Activated CD8-positive, alpha-beta T cell treated with anti-CD3 and anti-CD28 coated beads, Interleukin-2, amount 10 ng/mL, durations not matched to agents 7 days and 5 days (primary cell): ENCODE measurements around the gene TMEM132C. TPM values are rescaled to one million over a fixed set of nuclear protein-coding genes. Genes with fewer than 3 reads are reported as not detected.

Experiments used
- ATAC-seq: fragments of 150-1000 bp; cut with Tn5 transposase; one replicate; pipeline ENCODE4 v1.10.0; 2021; ENCODE audit warnings: moderate library complexity
- CTCF ChIA-PET: fragments of 350-600 bp; sonication (Branson Sonifier 250); formaldehyde crosslinking; loops from one replicate; lab custom pipeline; 2021; ENCODE audit warnings: antibody characterized with exemption; lab: Charles Lee
- POLR2A ChIA-PET: fragments of 350-600 bp; sonication (Branson Sonifier 250); formaldehyde crosslinking; loops from one replicate; lab custom pipeline; 2021; ENCODE audit warnings: antibody characterized with exemption; lab: Charles Lee
- DNase-seq: peaks from one replicate; pipeline ENCODE4 v3.0.0-alpha.2; 2020
- H3K27ac Mint-ChIP-seq: one replicate; pipeline ENCODE4 v1.8.0; 2021; ENCODE audit warnings: mild to moderate bottlenecking, mixed read lengths
- H3K27me3 Mint-ChIP-seq: one replicate; pipeline ENCODE4 v1.8.0; 2021; ENCODE audit warnings: low read depth, mixed read lengths
- H3K36me3 Mint-ChIP-seq: one replicate; pipeline ENCODE4 v1.8.0; 2021; ENCODE audit warnings: low read depth, mixed read lengths
- H3K4me1 Mint-ChIP-seq: one replicate; pipeline ENCODE4 v1.8.0; 2021; ENCODE audit warnings: low read depth, mixed read lengths
- H3K4me3 Mint-ChIP-seq: one replicate; pipeline ENCODE4 v1.8.0; 2021; ENCODE audit warnings: mild to moderate bottlenecking, mixed read lengths
- H3K9me3 Mint-ChIP-seq: one replicate; pipeline ENCODE4 v1.8.0; 2022; ENCODE audit warnings: mixed read lengths; ENCODE audit not compliant: insufficient read depth
- total RNA-seq, 2 experiments: library from RNA; stranded (reverse); gene quantifications; one replicate each; pipeline ENCODE4 v1.2.3, GENCODE V29; 2021

TMEM132C gene
- total RNA-seq, 2 experiments from 2014 or later = not detected

DNA sequence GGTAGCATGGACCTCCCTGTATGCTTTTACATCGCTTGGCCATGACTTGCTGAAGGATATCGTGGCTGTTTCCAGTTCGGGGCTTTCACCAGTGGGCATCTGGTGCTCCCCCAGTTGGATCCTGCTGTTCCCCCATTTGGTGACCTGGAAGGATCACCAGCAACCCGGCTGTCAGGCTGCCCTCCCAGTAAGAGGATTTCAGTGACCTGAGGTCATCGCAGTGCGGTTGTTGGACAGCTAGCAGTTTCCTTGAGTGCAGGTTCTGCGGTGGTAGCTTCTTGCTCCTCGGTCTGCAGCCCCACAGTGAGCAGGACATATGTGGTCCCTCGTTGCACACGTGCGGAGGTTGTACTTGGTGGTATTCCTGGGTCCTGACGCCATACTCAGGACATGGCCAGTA lies 58.7 kb downstream of the TMEM132C start:
- H3K4me3 Mint-ChIP-seq = no peak overlapping the region

DNA sequence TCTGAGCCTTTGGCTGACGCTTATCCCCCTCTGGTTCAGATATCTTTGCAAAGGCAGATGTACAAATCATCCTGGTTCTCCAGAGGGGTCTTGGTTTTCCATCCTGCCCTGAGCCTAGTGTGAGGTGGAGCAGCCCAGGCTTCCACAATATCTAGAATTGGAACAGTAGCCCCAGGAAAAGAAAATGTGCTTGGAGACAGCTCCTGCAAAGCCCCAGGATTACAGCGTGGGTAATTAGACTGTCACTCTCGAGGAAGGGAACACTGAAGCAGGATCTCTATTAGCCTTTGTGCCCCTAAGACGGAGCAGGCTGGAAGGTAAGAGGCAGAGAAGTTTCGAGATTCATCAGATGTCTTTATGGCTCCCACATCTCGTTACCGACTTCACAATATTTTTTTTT lies 59.4 kb downstream of the TMEM132C start:
- no peaks in the 10 kb centered on the region for H3K27me3 Mint-ChIP-seq
- H3K4me1 Mint-ChIP-seq = no peaks in the 10 kb centered on the region
- ChIA-PET CTCF (no interaction called here), POLR2A (no interaction called here)
- H3K9me3 Mint-ChIP-seq = peaks cover 9% of the 10 kb centered on the region
- no peak for DNase-seq
- H3K4me3 Mint-ChIP-seq = no peak overlapping the region
- ATAC-seq = no peak
- H3K27ac Mint-ChIP-seq = no peak overlapping the region
- no peaks in the 10 kb centered on the region for H3K36me3 Mint-ChIP-seq

More for the DNA sequence above, 58.7 kb downstream of the TMEM132C start:
- CTCF ChIA-PET = no interaction called here
- H3K27me3 Mint-ChIP-seq = no peaks in the 10 kb centered on the region
- no peak for ATAC-seq
- no peak overlapping the region for H3K27ac Mint-ChIP-seq
- H3K9me3 Mint-ChIP-seq = peaks cover 10% of the 10 kb centered on the region
- POLR2A ChIA-PET = no interaction called here
- H3K36me3 Mint-ChIP-seq = no peaks in the 10 kb centered on the region
- no peaks in the 10 kb centered on the region for H3K4me1 Mint-ChIP-seq
- no peak for DNase-seq

DNA sequence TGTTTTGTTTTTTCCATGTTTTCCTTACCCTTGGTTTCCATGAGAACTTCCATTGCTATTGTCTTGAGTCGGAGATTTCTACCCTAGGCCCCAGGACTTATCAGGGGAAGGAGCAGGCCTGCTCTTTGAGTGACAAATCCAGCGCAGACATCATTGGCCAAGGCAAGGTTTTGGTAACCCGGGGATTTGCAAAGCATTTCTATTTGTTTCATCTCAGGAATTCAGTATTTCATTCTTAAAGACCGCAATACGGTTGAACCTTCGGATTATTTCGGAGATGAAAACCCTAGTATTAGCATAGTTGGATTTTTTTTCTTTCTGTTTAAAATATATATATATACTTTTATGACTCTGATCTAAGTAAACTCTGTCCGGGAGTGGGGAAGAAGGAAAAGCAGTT lies 62.0 kb downstream of the TMEM132C start:
- no peak overlapping the region for H3K4me3 Mint-ChIP-seq
- H3K9me3 Mint-ChIP-seq = no peaks in the 10 kb centered on the region
- H3K27ac Mint-ChIP-seq = no peak overlapping the region
- H3K4me1 Mint-ChIP-seq = no peaks in the 10 kb centered on the region
- DNase-seq = no peak
- H3K36me3 Mint-ChIP-seq = no peaks in the 10 kb centered on the region
- ChIA-PET CTCF (no interaction called here), POLR2A (no interaction called here)
- ATAC-seq = no peak
- H3K27me3 Mint-ChIP-seq = no peaks in the 10 kb centered on the region

DNA sequence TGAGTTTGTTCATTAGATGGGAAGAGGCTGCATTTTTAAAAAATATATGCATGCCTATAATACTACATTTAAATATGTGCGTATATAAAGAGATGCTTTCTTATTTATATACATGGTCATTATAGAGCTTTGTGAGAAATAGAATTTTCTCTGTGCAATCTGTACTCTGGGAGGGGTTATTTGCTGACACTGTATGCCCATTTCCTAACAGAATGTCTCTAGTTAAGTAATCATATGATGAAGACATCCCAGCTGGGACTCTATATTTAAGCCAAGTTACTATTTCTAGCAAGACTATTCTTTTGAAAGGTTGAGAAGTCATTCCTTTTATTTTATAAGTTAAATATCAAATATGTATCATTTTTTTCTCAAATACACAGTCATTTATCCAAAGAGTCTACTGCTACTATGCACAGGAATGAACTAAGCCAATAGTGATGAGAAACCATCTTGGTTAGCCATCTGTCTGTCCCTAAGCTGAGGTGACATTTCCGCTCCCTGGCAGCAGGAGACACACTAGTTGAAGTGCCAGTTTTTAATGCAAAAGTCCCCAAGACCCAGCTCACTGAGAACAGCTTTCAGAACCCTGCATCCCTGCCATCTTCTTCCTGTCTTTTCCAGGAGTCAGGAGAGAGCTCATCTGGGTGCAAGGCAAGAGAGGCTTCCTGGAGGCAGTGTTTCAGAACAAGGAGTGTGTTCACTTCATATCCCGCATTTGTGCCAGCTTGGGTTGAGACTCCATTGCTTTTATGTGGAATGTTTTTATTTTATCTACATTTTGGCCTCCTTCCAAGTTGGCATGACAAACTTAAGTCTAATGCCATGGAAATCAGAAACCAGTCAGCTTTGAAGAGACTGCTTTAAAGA lies 69.5 kb downstream of the TMEM132C start:
- Mint-ChIP-seq H3K4me3 (no peak overlapping the region), H3K27me3 (no peaks in the 10 kb centered on the region), H3K36me3 (no peaks in the 10 kb centered on the region), H3K27ac (no peak overlapping the region), H3K4me1 (no peaks in the 10 kb centered on the region), H3K9me3 (no peaks in the 10 kb centered on the region)
- ATAC-seq (no peak), DNase-seq (no peak)
- ChIA-PET POLR2A (no interaction called here), CTCF (no interaction called here)

DNA sequence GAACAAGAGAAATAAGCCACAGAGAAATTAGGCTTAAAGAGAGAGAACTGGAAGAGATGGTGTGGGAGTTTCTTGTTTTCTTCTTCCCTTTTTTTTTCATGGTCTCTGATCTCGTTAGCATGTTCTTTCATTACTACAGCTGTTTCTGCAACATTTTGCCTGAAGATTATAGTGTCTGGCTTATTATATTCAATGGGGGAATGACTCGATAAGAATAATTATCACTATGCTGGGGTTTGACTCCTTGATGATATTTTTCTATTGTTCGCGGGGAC lies 70.0 kb downstream of the TMEM132C start:
- CTCF ChIA-PET = no interaction called here
- H3K4me1 Mint-ChIP-seq = no peaks in the 10 kb centered on the region
- no peak overlapping the region for H3K27ac Mint-ChIP-seq
- H3K27me3 Mint-ChIP-seq = no peaks in the 10 kb centered on the region
- H3K9me3 Mint-ChIP-seq = no peaks in the 10 kb centered on the region
- no peak overlapping the region for H3K4me3 Mint-ChIP-seq
- H3K36me3 Mint-ChIP-seq = no peaks in the 10 kb centered on the region
- DNase-seq (no peak), ATAC-seq (no peak)
- POLR2A ChIA-PET = no interaction called here

DNA sequence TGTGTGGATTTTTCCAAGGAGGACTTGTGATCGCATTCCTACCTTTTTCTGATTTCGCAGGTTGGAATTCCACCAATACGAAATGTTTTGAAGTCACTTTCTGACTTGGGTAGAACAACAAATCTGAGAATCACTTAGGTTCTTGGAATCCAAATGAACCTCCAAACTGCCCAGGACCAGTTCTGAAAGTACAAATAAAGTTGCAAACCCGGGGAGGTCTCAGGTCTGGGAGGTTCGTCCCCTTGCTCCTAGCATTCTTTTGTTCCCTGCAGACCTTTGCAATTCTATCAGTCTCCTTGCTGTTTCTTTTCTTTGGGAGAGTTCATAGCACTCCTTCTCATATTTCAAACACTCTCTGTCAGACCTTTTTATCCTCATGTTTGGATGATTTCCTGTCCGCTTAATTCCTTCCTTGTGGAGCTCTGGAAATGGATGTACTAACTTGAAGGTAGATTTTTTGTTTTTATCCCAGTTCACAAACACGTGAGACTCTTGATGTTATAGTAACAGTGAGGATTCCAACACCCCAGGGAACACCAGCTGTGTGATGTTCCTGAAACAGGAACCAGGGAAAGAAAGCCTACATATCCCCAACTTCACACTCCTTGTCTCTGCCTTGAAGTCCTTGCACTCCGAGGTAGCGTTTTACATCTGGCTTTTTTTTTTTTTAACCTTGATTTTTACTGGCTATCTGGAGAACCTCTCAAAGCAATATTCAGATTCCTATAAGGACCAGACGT lies 70.6 kb downstream of the TMEM132C start:
- Mint-ChIP-seq H3K27ac (no peak overlapping the region), H3K9me3 (no peaks in the 10 kb centered on the region), H3K27me3 (no peaks in the 10 kb centered on the region), H3K4me3 (no peak overlapping the region), H3K4me1 (no peaks in the 10 kb centered on the region), H3K36me3 (no peaks in the 10 kb centered on the region)
- no peak for DNase-seq
- ChIA-PET CTCF (no interaction called here), POLR2A (no interaction called here)
- no peak for ATAC-seq

DNA sequence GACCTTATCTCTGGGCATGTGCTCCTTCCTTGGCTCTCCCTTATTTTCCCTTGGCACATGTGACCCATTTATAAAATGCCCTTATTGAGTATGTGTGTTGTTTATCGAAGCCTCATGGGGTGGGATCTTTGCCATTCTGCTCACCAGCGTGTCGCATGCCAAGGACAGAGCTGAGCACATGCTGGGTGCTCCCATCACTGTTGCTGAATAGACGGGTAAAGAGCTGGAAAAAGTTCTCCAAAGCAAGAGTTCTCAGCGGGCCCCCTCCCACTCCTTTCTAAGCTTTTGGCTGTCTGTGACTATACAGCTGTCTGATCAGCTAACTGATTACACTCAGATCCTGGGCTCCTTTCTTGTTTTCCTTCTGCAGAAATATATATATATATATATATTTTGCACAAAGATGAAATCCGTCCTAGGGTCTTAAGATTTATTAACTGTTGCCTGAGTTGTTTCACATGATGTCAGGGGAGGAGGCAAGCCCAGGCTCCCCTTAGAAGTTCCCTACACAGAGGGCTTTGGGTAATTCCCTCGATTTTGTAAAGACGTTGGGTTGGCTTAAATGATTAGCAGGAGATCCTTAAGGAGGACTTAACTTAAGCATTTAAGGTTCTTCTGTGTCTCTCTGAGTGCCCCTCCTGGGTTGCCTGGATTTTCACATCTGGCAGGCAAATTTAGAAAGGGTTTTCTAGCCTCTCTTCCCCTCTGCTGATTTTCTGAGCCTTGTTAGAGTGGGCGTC lies 71.6 kb downstream of the TMEM132C start:
- DNase-seq (no peak), ATAC-seq (no peak)
- no peak overlapping the region for H3K4me3 Mint-ChIP-seq
- no peaks in the 10 kb centered on the region for H3K9me3 Mint-ChIP-seq
- no peaks in the 10 kb centered on the region for H3K36me3 Mint-ChIP-seq
- H3K27ac Mint-ChIP-seq = no peak overlapping the region
- no peaks in the 10 kb centered on the region for H3K4me1 Mint-ChIP-seq
- no peaks in the 10 kb centered on the region for H3K27me3 Mint-ChIP-seq
- ChIA-PET CTCF (no interaction called here), POLR2A (no interaction called here)

DNA sequence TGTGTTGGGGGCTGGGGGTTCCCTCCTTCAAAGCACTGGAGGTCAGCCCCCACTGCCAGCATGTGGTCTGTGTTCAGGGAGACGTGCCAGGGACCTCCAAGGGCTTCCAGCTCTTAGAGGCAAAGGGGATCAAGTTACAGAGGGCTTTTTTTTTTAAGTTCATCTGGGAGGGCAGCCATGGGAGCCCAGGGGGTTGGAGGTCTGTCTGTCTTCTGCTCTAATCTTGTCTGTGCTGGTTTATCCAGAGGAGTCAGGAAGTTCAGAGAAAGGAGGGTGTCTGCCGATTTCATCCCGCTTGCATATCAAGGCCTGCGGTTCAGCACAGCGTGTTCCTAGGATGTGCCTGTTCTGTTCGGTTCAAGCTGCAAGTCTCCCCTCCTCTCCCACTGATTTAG lies 72.2 kb downstream of the TMEM132C start:
- Mint-ChIP-seq H3K27ac (no peak overlapping the region), H3K36me3 (no peaks in the 10 kb centered on the region), H3K27me3 (no peaks in the 10 kb centered on the region), H3K9me3 (no peaks in the 10 kb centered on the region), H3K4me3 (no peak overlapping the region), H3K4me1 (no peaks in the 10 kb centered on the region)
- CTCF ChIA-PET = no interaction called here
- DNase-seq (no peak), ATAC-seq (no peak)
- POLR2A ChIA-PET = no interaction called here

DNA sequence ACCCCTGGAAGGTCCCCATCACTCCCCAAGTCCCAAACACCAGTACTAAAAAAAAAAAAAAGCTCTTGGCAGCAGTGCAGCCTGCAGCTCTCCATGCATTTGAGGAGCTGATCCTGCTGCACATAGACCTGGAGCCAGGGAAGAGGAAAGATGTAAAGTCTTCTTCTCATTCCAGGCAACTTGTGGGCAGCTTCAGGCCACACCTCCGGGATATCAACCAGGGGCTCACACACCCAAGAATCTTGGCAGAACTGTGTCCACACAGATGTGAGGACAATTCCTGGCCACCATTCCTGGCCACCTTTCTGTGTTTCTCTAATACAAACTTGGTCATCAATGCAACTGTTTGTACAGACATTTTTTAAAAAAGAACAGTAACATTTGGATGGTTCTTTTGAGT lies 72.7 kb downstream of the TMEM132C start:
- DNase-seq (no peak), ATAC-seq (no peak)
- CTCF ChIA-PET = no interaction called here
- Mint-ChIP-seq H3K4me3 (no peak overlapping the region), H3K27ac (no peak overlapping the region), H3K27me3 (no peaks in the 10 kb centered on the region), H3K4me1 (no peaks in the 10 kb centered on the region), H3K9me3 (no peaks in the 10 kb centered on the region), H3K36me3 (no peaks in the 10 kb centered on the region)
- POLR2A ChIA-PET = no interaction called here

DNA sequence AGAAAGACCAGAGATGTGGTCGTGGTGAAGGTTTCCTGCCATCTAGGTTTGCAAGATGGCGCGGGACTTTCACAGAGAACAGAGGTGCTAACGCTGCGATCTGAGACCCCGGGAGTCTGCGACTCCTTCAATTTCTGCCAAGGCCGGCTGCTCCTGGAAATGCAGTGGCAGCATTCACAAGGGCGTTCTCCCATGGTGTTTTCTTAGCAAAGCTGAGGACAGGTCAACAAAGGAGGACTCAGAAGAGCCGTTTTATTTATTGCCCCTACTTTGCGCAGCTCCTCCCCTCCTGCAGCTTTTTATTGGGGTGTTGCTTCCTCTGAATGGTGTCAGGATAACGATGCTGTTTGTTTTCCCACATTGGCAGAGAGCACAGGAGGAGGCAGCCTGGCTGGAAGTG lies 86.3 kb downstream of the TMEM132C start:
- no peaks in the 10 kb centered on the region for H3K27me3 Mint-ChIP-seq
- H3K27ac Mint-ChIP-seq = no peak overlapping the region
- no peaks in the 10 kb centered on the region for H3K4me1 Mint-ChIP-seq
- CTCF ChIA-PET = no interaction called here
- no peak for DNase-seq
- no peaks in the 10 kb centered on the region for H3K36me3 Mint-ChIP-seq
- POLR2A ChIA-PET = no interaction called here
- H3K9me3 Mint-ChIP-seq = peaks cover 18% of the 10 kb centered on the region
- H3K4me3 Mint-ChIP-seq = no peak overlapping the region
- no peak for ATAC-seq

DNA sequence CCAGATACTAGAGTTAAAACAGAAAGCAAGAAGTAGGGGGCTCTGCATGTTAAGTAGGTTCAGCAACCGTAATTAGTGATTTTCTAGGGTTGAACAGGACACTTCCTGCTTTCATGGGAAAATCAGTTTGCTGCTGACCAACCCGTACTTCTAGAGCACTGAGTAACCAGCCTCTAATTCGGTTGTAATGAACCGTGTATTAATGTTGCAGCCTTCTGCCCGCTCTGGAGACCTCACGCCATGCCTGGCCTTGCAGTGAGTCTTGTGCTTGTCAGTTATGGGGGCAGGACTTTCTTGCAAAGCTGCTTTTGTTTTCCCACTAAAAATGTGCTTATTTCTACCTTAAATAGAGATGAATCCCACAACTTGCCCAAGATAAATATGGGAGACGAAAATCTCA lies 89.6 kb downstream of the TMEM132C start:
- no peaks in the 10 kb centered on the region for H3K4me1 Mint-ChIP-seq
- DNase-seq = no peak
- CTCF ChIA-PET = no interaction called here
- H3K36me3 Mint-ChIP-seq = no peaks in the 10 kb centered on the region
- no peak overlapping the region for H3K4me3 Mint-ChIP-seq
- ATAC-seq = no peak
- POLR2A ChIA-PET = no interaction called here
- no peaks in the 10 kb centered on the region for H3K27me3 Mint-ChIP-seq
- H3K27ac Mint-ChIP-seq = no peak overlapping the region
- peaks cover 11% of the 10 kb centered on the region for H3K9me3 Mint-ChIP-seq

DNA sequence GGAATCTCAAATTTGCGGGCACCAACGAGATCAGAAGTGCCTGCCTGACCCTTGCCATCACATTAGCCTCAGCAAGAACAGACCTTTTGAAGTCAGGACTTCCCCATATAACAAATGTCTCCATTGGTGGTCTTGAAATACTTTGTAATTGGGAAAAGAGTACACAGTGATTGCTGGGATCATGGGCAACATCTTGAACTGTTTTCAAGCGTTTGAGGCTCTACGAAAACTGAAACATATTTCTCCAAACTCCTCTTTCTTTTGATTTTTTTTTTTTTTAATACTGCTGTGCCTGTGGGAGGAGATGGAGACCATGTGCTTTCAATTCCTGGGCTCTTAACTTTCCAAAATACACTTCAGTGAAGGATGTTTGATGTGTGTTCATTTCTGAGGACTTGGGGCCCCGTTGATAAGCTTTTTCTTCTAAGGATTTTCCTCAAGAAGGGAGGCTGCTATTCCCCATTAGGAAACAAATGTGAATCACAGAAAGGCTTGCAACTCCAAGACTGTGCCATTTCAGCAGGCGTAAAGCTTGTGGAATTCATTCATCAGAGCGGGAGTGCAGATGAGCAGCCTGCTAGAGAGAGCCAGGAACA lies 94.5 kb downstream of the TMEM132C start:
- CTCF ChIA-PET = no interaction called here
- DNase-seq = no peak
- Mint-ChIP-seq H3K27ac (no peak overlapping the region), H3K36me3 (no peaks in the 10 kb centered on the region), H3K4me3 (no peak overlapping the region), H3K4me1 (no peaks in the 10 kb centered on the region), H3K9me3 (no peaks in the 10 kb centered on the region), H3K27me3 (peaks cover 7% of the 10 kb centered on the region)
- no peak for ATAC-seq
- POLR2A ChIA-PET = no interaction called here
